Mononuclear cell (primary cell): ENCODE data around the gene LAMC1. TPM values are rescaled to one million over a fixed set of nuclear protein-coding genes. Genes with fewer than 3 reads are reported as not detected.

ENCODE experiments used
- H3K27me3 ChIP-seq: 2 replicates; pipeline ENCODE4 v1.6.0; 2011; ENCODE audit warnings: low read length, control low read depth; ENCODE audit not compliant: insufficient read depth
- H3K4me1 ChIP-seq: 2 replicates; pipeline ENCODE4 v1.5.1; 2011; ENCODE audit warnings: mild to moderate bottlenecking, low read length, control low read depth; ENCODE audit not compliant: insufficient read depth
- H3K4me3 ChIP-seq: 2 replicates; pipeline ENCODE4 v1.5.1; 2011; ENCODE audit warnings: mild to moderate bottlenecking, low read length, moderate library complexity
- H3K9me3 ChIP-seq: 2 replicates; pipeline ENCODE4 v1.5.1; 2011; ENCODE audit warnings: low read depth, mild to moderate bottlenecking, control low read depth, low read length
- total RNA-seq: library from RNA; depleted of rRNA; stranded (reverse); fragments of >200 nt; gene quantifications from one replicate; pipeline ENCODE4 v1.2.3, GENCODE V29; 2012

LAMC1 gene
- total RNA-seq, 1 donor: 2.6 TPM

DNA sequence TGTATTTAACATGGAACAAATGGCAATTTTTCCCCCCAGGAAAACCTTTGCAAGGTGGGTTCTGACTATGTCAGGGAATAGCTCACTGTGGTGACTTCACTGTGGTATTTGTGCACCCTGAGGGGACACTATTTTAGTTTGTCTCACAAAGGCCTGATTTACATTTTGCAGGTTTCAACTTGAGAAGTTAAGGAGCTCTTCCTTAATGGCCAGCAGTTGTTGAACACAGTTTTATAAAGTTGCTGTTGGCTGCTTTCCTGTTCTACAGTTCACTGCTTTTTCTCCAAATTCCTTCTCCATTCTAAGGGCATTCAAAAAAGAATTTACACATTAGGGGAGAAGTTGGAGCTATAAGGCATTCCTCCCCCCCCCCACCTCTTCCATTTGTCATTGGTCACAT is 4.6 kb downstream of the LAMC1 start:
- Histone ChIP-seq H3K9me3 (no peaks in the 10 kb centered on the region), H3K4me1 (peaks cover 9% of the 10 kb centered on the region), H3K27me3 (peaks cover 57% of the 10 kb centered on the region), H3K4me3 (no peak overlapping the region)

DNA sequence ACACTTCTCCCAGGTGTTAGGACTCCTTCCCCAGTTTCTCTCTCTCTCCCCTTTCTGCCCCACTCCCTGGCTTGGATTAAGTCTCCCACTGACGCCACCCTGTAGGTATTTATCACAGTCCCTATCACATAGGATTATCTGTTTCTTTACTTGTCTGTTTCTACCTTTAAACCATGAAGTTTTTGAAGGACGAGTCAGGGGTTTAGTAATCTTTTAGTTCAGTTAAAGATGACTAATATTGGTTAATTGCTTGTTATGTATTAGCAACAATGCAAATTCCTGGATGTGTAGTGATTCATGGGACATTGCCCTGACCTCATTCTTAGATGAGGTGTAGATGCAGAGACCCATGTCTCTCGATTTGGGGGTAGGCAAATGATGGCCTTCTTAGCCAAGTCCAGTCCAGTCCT is 6.4 kb downstream of the LAMC1 start:
- Histone ChIP-seq H3K27me3 (peaks cover 48% of the 10 kb centered on the region), H3K4me3 (no peak overlapping the region), H3K9me3 (no peaks in the 10 kb centered on the region)

DNA sequence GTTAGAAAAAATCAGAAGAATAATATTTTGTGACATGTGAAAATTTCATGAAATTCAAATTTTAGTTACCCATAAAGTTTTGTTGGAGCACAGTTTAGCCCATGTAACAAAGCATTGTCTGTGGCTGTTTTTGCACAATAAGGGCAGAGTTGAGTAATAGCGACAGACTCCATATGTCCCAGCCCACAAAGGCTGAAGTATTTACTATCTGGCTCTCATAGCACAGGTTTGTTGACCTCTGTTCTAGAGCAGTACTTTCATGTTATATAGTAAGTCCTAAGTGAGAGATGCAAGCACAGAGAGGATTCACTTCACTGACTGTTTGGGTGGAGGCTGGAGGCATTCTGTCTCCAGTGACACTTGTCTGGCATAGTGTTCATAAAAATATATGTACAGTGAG is 6.8 kb downstream of the LAMC1 start:
- Histone ChIP-seq H3K27me3 (peaks cover 44% of the 10 kb centered on the region), H3K4me1 (no peaks in the 10 kb centered on the region), H3K9me3 (no peaks in the 10 kb centered on the region), H3K4me3 (no peak overlapping the region)

More for the DNA sequence above, 6.4 kb downstream of the LAMC1 start:
- no peaks in the 10 kb centered on the region for H3K4me1 ChIP-seq

GRCh38 chr1:183032122-183032921 is 9.1 kb downstream of the LAMC1 start:
- peaks cover 33% of the 10 kb centered on the region for H3K27me3 ChIP-seq
- no peaks in the 10 kb centered on the region for H3K9me3 ChIP-seq
- no peaks in the 10 kb centered on the region for H3K4me1 ChIP-seq
- H3K4me3 ChIP-seq: no peak overlapping the region

DNA sequence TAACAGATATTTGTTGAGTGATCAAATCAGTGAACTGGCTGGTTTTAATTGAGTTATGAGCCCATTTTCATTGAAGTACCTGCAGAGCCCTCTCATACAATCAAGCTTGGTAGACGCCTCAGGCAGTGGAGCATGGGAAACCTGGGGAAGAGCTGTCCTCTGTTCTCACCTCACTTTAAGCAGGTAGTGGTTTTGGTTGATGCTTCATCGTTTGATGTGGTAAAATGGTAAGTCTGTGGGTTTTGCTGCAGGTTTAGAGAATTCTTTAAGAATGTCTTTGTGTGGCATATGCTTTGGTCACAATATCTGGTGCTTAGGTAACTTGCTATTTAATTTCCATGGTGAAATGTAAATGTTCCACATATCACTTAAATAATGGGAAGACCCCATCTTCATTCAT is 10.0 kb downstream of the LAMC1 start:
- peaks cover 34% of the 10 kb centered on the region for H3K27me3 ChIP-seq
- H3K9me3 ChIP-seq: no peaks in the 10 kb centered on the region
- H3K4me3 ChIP-seq: no peak overlapping the region
- no peaks in the 10 kb centered on the region for H3K4me1 ChIP-seq

DNA sequence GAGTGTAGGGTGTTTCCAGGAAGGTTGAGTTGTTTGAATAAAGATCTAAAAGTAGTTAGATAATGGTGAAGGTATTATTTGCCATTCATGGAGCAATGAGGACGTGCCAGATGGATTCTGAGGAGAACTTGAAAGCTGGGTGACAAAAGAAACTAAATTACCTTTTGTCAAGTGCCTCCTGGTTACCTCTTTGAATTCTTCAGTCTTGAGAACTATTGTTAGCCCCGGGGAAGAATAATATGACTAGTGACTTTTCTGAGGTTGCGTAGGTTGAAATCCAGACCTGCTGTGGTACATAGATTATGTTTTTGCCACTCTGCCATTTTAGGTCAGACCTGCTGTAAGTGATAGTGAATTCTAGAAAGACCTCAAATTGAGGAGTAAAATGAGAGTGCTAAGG is 11.5 kb downstream of the LAMC1 start:
- Histone ChIP-seq H3K27me3 (peaks cover 30% of the 10 kb centered on the region), H3K9me3 (no peaks in the 10 kb centered on the region), H3K4me3 (no peak overlapping the region), H3K4me1 (peaks cover 2% of the 10 kb centered on the region)

DNA sequence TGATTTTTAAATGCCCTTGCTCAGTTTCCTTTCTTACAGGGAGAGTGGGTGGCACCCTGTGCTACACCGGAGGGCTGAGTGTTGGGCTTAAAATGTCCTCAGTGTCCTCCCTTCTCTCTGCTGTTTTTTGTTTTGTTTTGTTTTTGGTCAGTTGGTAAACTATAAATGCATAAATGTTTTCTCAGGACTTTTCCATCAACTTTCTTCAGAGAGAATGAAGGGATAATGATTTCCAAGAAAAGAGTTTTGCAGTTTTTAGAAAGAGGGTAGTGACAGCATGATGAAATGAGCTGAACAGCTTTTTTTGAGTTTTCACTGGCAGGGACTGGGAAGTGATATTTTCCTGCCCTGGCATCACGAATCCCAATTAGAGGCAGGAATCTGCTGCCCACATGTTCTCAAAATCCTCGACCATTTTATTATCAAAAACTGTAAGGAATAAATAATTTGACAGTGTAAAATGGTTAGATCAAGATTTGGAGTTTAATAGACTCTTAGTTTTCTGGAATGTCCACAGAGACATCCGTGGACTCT is 15.2 kb downstream of the LAMC1 start:
- peaks cover 11% of the 10 kb centered on the region for H3K4me1 ChIP-seq
- peaks cover 28% of the 10 kb centered on the region for H3K27me3 ChIP-seq

DNA sequence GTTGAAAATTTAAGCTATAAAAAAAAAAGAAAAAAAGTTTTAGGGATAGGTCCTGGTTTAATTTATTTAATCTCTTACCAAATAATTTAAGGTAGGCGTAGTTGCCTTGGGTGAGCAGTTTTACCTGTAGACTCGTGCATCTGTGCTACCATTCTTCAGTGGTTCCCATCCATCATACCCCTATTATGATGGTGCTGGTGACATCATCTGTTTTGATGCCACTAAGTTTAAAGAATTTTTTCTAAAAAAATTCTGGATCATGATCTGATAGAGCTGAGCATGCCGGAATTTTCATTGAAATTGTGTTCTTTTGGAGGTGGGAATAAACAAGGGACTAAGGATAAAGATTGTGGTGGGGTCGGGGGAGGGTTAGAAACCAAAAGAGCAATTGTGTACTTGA is 15.7 kb downstream of the LAMC1 start:
- no peaks in the 10 kb centered on the region for H3K9me3 ChIP-seq
- no peak overlapping the region for H3K4me3 ChIP-seq
- H3K4me1 ChIP-seq: peaks cover 11% of the 10 kb centered on the region
- H3K27me3 ChIP-seq: peaks cover 28% of the 10 kb centered on the region

More for the DNA sequence above, 15.2 kb downstream of the LAMC1 start:
- no peaks in the 10 kb centered on the region for H3K9me3 ChIP-seq
- no peak overlapping the region for H3K4me3 ChIP-seq

DNA sequence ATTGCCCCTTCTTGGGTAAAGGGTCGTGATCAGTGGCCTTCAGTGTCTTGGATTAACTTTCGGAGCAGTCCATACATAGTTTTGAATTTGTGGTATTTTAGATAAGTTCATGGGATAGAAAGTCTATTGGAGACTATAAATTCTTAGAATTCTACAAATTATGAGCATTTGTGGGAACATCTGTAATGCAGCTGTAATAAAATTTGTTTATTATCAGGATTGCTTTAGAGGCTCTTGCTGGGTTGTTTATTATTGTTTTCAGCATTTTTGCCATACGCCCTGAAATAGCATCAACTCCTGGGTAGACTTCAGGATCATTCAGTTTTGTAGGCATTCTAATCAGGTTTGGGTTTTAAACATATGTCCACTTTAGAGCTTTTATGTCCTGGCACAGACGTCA is 16.1 kb downstream of the LAMC1 start:
- peaks cover 28% of the 10 kb centered on the region for H3K27me3 ChIP-seq
- peaks cover 11% of the 10 kb centered on the region for H3K4me1 ChIP-seq
- H3K9me3 ChIP-seq: no peaks in the 10 kb centered on the region
- no peak overlapping the region for H3K4me3 ChIP-seq

DNA sequence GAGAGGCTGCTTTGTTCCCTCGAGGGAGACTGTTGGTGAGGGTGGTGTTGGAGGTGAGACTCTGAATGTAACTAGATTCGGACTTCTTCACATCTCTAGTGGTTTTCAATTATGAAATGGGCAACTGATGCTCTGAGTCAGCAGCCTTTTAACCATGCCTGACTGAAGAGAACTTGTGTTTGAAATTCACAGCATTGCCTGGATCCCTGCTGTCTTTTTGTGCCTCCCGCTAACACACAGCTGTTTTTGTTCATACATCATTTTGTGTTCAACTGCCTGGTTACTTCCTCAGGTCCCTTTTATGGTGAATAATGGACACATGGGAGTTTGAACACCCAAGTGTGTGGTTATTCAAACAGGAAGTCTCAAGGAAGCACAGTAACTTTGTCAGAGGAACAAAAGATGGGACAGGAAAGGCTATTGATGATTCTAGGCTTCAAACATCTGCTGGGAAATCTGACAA is 16.8 kb downstream of the LAMC1 start:
- Histone ChIP-seq H3K27me3 (peaks cover 28% of the 10 kb centered on the region), H3K4me3 (no peak overlapping the region), H3K4me1 (peaks cover 11% of the 10 kb centered on the region), H3K9me3 (no peaks in the 10 kb centered on the region)

GRCh38 chr1:183040547-183040971 is 17.3 kb downstream of the LAMC1 start:
- H3K27me3 ChIP-seq: peaks cover 26% of the 10 kb centered on the region
- H3K9me3 ChIP-seq: no peaks in the 10 kb centered on the region
- no peak overlapping the region for H3K4me3 ChIP-seq
- peaks cover 11% of the 10 kb centered on the region for H3K4me1 ChIP-seq

GRCh38 chr1:183043254-183043653 is 20.0 kb downstream of the LAMC1 start:
- Histone ChIP-seq H3K27me3 (peaks cover 17% of the 10 kb centered on the region), H3K4me1 (peaks cover 11% of the 10 kb centered on the region), H3K4me3 (no peak overlapping the region), H3K9me3 (no peaks in the 10 kb centered on the region)

GRCh38 chr1:183043872-183044854 is 20.9 kb downstream of the LAMC1 start:
- H3K4me3 ChIP-seq: no peak overlapping the region
- peaks cover 11% of the 10 kb centered on the region for H3K4me1 ChIP-seq
- H3K9me3 ChIP-seq: no peaks in the 10 kb centered on the region
- H3K27me3 ChIP-seq: peaks cover 14% of the 10 kb centered on the region

DNA sequence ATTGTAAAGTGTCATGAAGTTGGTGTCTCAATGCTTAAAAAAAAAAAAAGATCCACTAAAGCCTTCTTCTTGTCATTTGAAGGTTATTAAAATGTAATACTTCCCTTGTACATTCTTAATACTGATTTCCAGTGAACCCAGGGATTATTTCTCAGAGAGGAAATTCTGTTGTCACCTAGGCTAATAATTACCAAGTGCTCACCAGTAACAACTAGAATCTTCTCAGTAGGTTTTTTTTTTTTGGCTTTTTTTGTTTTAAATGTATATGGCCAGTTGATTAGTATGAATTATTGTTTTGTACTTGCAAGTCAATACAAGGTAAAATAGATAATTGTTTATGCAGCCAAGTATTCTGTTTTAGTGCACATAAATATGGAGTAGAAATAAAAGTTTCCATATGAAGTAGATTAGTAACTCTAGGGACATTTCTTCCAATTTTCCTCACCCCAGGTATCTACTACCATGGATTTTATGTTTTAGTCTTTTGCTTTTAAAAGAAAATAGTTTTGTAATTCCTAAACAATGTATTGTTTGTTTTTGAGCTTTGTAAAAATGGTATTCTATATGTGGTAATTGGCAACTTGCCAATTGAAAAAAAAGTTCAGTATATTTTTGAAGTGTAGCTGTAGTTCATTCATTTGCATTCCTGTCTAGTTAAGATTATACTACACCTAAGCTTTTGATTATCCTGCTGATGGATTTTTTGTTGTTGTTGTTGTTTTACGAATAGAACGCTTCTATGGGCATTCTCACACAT is 21.9 kb downstream of the LAMC1 start:
- H3K27me3 ChIP-seq: peaks cover 6% of the 10 kb centered on the region
- H3K4me1 ChIP-seq: peaks cover 5% of the 10 kb centered on the region
- no peaks in the 10 kb centered on the region for H3K9me3 ChIP-seq
- H3K4me3 ChIP-seq: no peak overlapping the region
